GM18868 (cell line): ENCODE results near the gene TSPEAR.
"Not testable (repeated sequence)": the region's sequence is repeated elsewhere in the genome, so short reads cannot be mapped to it uniquely, and the experiment has no call there.

Source experiments
- ATAC-seq: cut with Tn5 transposase; IDR thresholded peaks from one replicate; pipeline ENCODE4 v1.9.1; 2021; ENCODE audit warnings: mild to moderate bottlenecking, moderate library complexity; ENCODE audit not compliant: unreplicated experiment

TSPEAR gene

GRCh38 chr21:44510508-44511218 is 200.7 kb downstream of the TSPEAR start:
- ATAC-seq, result no peak

- no peak for ATAC-seq
Observed at GRCh38 chr21:44510109-44510507, 201.3 kb downstream of the TSPEAR start.

- no peak for ATAC-seq
Observed at GRCh38 chr21:44509539-44509938, 201.8 kb downstream of the TSPEAR start.

- ATAC-seq, result no peak
Observed at GRCh38 chr21:44508711-44509445, 202.5 kb downstream of the TSPEAR start.

- no peak for ATAC-seq
Observed at GRCh38 chr21:44508426-44508710, 203.0 kb downstream of the TSPEAR start.

- ATAC-seq, result no peak
Observed at GRCh38 chr21:44507673-44508425, 203.5 kb downstream of the TSPEAR start.

- ATAC-seq, result no peak
Observed at GRCh38 chr21:44506279-44507255, 204.8 kb downstream of the TSPEAR start.

GRCh38 chr21:44505673-44506278 is 205.6 kb downstream of the TSPEAR start:
- no peak for ATAC-seq

- ATAC-seq, result no peak
Observed at GRCh38 chr21:44503901-44504399, 207.4 kb downstream of the TSPEAR start.

GRCh38 chr21:44503006-44503889 is 208.1 kb downstream of the TSPEAR start:
- not testable (repeated sequence) for ATAC-seq

GRCh38 chr21:44502171-44502958 is 209.0 kb downstream of the TSPEAR start:
- no peak for ATAC-seq

GRCh38 chr21:44500111-44500510 is 211.3 kb downstream of the TSPEAR start:
- ATAC-seq, result no peak

- ATAC-seq, result no peak
Observed at GRCh38 chr21:44499631-44500030, 211.7 kb downstream of the TSPEAR start.

- ATAC-seq, result no peak
Observed at GRCh38 chr21:44499211-44499560, 212.2 kb downstream of the TSPEAR start.

- no peak for ATAC-seq
Observed at GRCh38 chr21:44498280-44499210, 212.8 kb downstream of the TSPEAR start.

GRCh38 chr21:44497703-44498126 is 213.7 kb downstream of the TSPEAR start:
- no peak for ATAC-seq
